HG03342 (cell line): Measurements from ENCODE around the gene CCDC88B.
"Not testable (repeated sequence)": the region's sequence is repeated elsewhere in the genome, so short reads cannot be mapped to it uniquely, and the experiment has no call there.

Experiments used
- ATAC-seq: cut with Tn5 transposase; IDR thresholded peaks from one replicate; pipeline ENCODE4 v1.9.1; 2021; ENCODE audit warnings: mild to moderate bottlenecking, moderate library complexity; ENCODE audit not compliant: unreplicated experiment

CCDC88B gene

DNA sequence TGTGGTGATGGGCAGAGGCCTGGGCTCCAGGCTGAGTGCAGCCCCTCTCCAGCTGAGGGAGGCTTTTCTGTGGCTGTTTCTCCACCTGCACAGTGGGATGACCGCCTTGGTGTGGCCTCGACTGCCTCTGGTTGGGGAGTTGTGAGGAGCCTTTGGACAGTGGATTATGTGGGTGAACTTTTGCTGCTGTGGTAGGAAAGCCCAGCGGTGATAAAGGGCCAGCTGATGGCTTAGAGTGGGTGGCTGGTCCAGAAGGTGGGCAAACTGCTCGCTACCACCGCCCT, 36.0 kb upstream of the CCDC88B start:
- ATAC-seq: no peak

DNA sequence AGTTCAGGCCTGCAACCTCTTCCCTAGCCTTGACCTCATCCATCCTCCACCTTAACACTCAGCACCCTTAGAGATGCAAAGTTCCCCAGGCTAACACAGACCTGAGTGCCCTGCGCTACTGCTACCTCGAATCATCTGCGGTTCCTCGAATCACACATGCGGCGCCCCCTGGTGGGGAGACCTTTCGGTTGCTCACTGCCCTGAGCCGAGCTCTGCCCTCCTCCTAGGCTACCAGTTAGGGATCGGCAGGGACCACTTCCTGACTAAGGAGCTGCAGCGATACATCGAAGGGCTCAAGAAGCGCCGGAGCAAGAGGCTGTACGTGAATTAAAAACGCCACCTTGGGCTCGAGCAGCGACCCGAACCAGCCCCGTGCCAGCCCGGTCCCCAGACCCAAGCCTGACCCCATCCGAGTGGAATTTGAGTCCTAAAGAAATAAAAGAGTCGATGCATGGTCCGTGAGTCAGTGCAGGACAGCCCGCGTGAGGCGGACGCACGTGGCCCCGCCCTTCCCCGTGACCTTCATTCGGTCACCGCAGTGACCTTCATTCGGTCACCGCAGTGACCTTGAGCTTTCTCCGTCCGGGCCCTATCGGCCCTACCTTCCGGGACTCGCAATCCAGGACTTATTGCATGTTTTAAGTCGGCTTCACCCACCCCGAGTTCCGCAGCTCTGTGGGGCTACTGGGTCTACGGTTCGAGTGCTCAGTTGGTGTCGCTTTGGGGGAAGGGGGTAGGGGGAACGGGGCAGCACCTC, 35.5 kb upstream of the CCDC88B start:
- peak; percentile 22 for ATAC-seq

DNA sequence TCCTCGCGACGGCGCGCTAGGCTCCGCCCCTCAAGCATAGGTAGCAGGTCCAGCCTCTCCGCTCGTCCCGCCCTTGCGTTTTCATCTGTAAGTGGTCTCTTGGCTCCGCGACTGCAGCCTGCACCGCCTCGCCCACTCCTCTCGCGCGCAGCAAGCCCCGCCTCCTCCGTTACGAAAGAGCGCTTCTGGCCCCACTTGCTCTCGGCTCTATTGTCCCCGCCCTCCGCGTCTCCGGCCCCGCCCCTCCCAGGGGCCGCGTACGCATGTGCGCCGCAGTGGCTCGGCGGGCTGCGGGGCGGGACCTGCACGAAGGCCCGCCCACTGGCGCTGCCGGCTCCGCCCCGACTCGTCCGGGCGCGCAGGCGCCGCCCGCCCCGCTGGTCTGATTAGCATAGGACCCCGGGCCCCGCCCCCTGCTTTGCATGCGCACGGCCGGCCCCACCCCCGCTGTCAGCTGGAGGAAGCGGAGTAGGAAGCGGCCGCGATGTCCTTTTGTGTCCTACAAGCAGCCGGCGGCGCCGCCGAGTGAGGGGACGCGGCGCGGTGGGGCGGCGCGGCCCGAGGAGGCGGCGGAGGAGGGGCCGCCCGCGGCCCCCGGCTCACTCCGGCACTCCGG, 34.8 kb upstream of the CCDC88B start, which contains the start of gene ESRRA:
Gene ESRRA, plus strand, starts transcription at position 450 of the 616 bp plus-strand sequence. CDS start 1,656 bp downstream, outside the sequence.
- ATAC-seq: peak; percentile 74

DNA sequence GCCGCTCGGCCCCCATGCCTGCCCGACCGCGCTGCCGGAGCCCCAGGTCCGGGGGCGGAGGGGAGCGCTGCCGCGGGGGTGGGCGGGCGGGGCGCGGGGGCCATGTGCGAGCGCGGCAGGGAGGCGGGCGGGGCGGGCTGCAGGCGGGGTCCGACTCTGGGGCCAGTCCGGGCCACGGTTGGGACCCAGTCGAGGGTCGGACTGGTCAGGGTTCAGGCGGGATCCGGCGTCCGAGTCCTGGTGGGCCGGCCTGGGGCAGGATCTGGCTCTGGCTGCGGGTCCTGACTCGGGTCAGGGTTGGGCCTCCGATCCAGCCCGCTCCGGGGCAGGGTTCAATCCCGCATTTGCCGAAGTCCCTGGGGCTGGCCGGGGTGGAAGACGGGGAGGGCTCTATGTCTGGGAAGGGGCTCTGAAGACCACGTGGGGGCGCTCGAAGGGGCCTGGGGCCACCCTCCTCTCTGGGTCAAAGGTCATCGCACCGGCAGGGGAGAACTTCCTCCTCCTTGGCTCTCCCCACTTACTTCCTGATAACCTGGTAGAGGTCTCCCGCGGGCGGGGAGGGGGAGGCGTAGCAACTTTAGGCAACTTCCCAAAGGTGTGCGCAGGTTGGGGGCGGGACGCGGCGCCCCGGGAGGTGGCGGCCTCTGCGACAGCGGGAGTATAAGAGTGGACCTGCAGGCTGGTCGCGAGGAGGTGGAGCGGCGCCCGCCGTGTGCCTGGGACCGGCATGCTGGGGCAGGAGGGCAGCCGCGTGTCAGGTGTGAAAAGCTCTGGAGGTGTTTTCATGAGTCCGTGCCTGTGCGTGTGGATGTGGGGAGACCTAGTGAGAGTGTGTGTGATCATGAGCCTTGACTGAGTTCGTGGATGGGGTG, 34.1 kb upstream of the CCDC88B start:
- ATAC-seq: no peak

DNA sequence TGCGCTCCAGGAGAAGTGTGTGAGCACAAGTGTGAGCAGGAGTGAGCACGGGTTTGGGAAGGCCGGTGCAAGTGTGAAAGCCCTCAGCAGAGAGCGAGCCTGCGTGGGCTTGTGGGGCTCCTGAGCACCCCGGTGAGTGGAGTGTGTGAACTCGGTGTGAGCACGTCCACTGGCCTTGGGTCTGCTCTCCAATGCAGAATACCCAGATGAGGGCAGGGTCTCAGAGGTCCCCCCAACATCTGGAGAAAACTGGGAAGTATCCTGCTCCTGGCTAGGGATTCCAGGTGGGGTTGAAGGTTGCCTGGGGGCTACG, 33.5 kb upstream of the CCDC88B start:
- ATAC-seq: no peak

DNA sequence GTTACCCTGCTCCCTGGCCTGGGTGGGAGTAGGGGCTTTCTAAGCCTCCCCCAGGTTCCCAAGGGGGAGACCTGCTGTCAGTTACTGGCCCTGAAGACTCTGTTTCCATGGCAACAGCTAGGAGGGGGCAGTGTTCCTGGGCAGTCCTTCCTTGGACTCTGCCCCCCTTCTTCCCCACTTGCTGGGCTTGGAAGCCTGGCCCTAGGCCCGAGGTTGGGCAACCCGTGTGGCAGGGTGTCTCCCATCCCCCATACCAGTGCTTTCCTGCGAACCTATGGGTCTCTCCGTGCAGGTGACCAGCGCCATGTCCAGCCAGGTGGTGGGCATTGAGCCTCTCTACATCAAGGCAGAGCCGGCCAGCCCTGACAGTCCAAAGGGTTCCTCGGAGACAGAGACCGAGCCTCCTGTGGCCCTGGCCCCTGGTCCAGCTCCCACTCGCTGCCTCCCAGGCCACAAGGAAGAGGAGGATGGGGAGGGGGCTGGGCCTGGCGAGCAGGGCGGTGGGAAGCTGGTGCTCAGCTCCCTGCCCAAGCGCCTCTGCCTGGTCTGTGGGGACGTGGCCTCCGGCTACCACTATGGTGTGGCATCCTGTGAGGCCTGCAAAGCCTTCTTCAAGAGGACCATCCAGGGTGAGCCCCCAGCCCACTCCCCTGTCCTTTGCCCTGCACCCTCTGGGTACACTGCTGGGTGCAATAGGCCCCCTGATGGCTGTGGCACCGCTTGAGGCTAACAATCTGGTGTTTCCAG, 33.0 kb upstream of the CCDC88B start:
- no peak for ATAC-seq

DNA sequence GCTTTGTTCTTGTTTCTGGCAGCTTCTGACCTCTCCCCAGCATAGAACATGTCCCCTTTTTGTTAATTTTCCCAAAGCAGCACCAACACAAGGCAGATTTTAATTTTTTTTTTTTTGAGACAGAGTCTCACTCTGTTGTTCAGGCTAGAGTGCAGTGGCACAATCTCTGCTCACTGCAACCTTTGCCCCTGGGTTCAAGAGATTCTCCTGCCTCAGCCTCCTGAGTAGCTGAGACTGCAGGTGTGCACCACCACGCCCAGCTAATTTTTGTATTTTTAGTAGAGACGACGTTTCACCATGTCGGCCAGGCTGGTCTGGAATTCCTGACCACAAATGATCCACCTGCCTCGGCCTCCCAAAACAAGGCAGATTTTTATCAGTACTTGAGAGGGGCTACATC, 32.2 kb upstream of the CCDC88B start:
- ATAC-seq: not testable (repeated sequence)

DNA sequence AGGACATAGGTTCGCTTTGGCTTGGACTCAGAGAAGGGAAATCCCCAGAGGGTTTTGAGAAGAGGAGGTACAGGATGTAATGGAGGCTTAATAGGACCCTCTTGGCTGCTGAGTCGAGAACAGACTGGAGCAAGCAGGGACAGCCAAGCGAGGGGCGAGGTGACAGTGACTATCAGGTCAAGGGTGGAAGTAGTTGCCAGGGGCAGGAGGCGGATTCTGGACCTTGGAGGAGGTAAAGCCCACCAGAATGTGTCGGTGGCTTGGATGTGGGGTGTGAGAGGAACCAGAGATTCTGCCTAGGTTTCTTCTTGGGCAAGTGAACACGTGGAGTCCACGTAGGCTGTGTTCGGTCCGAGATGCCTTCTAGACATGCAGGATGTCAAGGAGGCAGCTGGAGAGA, 27.1 kb upstream of the CCDC88B start:
- ATAC-seq: no peak

DNA sequence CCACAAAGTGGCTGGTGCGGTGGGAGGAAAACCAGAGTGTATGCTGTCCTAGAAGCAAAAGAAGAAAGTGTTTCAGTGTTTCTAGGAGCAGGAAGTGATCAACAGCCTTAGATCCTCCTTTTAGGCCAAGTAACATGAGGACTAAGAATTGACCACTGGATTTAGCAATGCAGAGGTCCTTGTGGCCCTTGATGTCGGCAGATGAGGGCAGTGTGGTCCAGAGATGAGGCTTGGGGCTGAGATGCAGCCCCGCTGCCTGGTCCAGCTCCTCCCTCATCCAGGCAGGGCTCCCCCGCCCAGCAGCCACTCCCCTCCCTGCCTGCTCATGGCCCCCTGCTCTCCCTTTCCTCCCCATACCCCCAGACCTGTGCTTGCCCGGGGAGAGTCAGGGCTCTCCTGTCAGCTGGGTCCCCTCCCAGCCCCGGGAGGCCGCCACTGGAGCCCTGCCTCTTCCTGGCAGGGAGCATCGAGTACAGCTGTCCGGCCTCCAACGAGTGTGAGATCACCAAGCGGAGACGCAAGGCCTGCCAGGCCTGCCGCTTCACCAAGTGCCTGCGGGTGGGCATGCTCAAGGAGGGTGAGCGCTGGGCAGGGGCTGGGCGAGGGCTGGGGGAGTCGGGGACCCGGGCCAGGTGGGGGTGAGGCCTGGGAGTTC, 26.4 kb upstream of the CCDC88B start:
- no peak for ATAC-seq

DNA sequence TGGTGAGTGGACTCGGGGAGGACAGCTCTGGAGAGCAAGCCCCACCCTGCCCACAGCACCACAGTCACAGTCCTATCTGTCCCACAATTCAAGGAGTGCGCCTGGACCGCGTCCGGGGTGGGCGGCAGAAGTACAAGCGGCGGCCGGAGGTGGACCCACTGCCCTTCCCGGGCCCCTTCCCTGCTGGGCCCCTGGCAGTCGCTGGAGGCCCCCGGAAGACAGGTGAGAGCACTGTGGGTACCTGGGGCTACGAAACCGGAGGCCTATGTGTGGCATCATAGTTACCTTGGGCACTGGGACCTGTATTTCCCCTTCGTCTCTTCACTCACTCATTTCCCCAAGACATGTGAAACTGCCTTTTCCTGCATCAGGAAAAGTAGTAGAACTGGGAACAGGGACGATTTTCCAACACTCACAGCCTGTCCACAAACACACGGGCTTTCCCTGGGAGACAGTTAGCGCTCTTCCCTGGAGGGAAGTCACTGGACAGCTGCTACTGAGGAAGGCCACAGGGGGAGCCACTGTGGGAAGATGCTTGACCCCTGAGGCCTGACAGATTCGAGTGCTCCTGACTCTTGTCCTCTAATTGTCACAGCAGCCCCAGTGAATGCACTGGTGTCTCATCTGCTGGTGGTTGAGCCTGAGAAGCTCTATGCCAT, 25.7 kb upstream of the CCDC88B start:
- ATAC-seq: no peak

DNA sequence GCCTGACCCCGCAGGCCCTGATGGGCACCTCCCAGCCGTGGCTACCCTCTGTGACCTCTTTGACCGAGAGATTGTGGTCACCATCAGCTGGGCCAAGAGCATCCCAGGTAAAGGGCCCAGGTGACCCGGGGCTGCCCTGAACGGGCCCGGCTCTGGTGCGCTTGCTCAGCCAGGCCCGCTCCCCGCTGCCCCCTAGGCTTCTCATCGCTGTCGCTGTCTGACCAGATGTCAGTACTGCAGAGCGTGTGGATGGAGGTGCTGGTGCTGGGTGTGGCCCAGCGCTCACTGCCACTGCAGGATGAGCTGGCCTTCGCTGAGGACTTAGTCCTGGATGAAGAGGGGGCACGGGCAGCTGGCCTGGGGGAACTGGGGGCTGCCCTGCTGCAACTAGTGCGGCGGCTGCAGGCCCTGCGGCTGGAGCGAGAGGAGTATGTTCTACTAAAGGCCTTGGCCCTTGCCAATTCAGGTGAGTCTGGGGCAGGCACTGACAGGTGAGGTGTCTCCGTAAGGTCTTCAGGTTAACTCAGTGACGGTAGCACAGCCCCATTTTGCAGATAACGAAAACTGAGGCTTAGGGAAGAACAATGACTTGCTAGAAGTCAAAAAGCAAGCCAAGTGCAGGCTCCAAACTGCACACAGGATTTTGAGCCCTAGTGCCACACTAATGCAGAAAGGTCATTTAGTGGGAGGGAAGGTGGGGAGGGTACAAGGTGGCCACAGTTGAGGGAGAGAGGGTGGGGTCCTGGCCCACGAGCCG, 25.0 kb upstream of the CCDC88B start:
- no peak for ATAC-seq

DNA sequence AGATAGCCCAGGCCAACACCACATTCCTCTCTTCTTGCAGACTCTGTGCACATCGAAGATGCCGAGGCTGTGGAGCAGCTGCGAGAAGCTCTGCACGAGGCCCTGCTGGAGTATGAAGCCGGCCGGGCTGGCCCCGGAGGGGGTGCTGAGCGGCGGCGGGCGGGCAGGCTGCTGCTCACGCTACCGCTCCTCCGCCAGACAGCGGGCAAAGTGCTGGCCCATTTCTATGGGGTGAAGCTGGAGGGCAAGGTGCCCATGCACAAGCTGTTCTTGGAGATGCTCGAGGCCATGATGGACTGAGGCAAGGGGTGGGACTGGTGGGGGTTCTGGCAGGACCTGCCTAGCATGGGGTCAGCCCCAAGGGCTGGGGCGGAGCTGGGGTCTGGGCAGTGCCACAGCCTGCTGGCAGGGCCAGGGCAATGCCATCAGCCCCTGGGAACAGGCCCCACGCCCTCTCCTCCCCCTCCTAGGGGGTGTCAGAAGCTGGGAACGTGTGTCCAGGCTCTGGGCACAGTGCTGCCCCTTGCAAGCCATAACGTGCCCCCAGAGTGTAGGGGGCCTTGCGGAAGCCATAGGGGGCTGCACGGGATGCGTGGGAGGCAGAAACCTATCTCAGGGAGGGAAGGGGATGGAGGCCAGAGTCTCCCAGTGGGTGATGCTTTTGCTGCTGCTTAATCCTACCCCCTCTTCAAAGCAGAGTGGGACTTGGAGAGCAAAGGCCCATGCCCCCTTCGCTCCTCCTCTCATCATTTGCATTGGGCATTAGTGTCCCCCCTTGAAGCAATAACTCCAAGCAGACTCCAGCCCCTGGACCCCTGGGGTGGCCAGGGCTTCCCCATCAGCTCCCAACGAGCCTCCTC, 24.1 kb upstream of the CCDC88B start:
- not testable (repeated sequence) for ATAC-seq

DNA sequence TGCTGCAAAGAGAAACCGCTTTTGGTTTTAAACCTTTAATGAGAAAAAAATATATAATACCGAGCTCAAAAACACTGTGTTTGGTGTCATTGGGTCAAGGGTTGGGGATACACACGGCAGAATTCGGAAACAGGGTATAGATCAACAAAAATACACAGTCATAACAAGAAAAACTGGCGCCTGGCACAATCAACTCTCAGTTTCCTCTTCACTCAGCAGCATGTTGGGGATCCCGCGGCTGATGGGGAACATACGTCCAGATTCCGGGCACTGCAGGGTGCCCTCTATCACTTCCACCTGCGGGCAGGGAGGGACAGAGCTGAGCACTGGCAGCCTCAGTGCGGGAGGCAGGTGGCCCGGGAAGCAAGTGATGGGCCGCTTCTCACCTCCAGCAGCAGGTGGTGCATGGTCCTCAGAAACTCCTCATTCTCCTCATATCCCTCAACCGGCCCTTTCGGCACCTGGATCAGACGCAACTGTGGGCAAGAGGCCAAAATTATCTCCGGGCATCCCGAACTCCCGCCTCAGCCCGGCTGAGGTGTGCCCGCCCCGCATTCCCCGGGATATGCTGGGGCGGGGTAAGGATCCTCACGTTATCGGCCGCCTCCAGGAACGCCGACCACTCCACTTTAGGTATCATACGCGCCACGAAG, 23.2 kb upstream of the CCDC88B start:
- no peak for ATAC-seq

DNA sequence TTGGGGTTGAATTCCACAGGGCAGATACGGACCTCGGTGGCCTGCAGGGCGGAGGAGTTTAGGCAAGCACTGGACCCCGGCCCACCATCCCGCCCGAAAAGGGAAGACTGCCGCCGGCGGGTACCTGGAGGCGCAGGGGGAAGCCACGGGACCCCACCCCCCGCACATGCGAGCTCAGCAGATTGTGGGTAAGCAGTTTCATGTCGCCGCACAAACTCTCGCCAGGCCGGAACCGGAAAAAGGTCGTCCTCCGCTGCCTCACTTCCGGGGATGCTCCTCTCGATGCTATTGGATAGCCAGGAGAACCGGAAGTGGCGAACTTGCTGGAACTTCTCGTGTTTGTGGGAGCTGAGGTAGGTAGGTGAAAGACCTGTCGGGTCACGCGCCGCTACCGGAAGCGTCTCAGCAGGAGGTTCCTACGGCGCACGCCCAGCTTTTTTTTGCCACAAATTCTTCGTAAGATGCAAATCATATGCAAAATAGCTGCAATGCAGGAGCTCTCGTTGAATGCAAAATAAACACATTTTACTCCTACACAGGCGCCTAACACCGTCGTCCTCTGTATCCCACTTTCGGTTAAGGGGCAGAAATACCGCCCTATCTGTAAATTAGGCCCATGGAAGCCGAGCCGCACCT, 22.6 kb upstream of the CCDC88B start, which contains the start of gene TRMT112:
Gene TRMT112, minus strand, starts transcription at position 235 of the 636 bp plus-strand sequence. Its CDS starts 33 bp downstream, at position 202.
- ATAC-seq: peak; percentile 60

DNA sequence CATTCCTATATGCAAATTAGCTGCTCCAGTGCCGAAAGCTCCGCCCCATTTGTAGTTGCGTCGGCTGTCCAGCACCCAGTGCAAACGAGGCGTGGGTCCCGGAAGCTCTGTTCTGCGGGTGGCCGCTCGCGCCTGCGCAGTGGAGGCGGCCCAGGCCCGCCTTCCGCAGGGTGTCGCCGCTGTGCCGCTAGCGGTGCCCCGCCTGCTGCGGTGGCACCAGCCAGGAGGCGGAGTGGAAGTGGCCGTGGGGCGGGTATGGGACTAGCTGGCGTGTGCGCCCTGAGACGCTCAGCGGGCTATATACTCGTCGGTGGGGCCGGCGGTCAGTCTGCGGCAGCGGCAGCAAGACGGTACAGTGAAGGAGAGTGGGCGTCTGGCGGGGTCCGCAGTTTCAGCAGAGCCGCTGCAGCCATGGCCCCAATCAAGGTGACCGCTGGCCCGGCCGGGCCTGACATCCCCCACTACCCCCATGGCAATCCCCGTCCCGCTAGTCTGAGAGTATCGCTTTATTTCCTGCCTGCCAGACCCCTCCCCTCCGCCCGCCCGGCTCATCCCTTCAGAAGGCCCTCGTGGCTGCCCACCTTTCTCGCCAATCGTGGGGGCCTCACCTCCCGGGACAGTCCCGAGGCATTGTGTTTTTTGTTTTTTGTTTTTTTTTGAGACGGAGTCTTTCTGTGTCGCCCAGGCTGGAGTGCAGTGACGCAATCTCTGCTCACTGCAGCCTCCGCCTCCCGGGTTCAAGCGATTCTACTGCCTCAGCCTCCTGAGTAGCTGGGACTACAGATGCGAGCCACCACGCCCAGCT, 21.8 kb upstream of the CCDC88B start, which contains the start of gene PRDX5:
Gene PRDX5, plus strand, starts transcription at position 161 of the 805 bp plus-strand sequence. Its CDS starts 95 bp downstream, at position 256.
- peak; percentile 76 for ATAC-seq
